GM12878 (cell line): ENCODE results near the gene GAL3ST2.

Experiments
- CREB1 ChIP-seq: IDR thresholded peaks from 2 replicates; pipeline ENCODE4 v1.6.1; 2012; ENCODE audit warnings: low read depth, mild to moderate bottlenecking, inconsistent platforms
- HDGF ChIP-seq: fragments of 450-650 bp; IDR thresholded peaks from 2 replicates; pipeline ENCODE4 v1.6.1; 2016; ENCODE audit warnings: antibody characterized with exemption
- SMC3 ChIP-seq: IDR thresholded peaks from 2 replicates; pipeline ENCODE4 v1.6.1; 2011; ENCODE audit warnings: low read length, improper control_type of control experiment, borderline replicate concordance
- TCF3 ChIP-seq: IDR thresholded peaks from 2 replicates; pipeline ENCODE4 v1.6.1; 2012; ENCODE audit warnings: low read depth, mild to moderate bottlenecking, low read length, borderline replicate concordance; ENCODE audit not compliant: insufficient read depth
- TF ChIP-seq, protein P1 (sequence below): IDR thresholded peaks from 2 replicates; pipeline ENCODE4 v1.6.1; 2012; ENCODE audit warnings: low read depth, low read length, improper control_type of control experiment
- TF ChIP-seq, protein P2 (sequence below), 3 experiments: IDR thresholded peaks in 2 of 3; conservative IDR thresholded peaks in 1 of 3; 2 replicates each; pipeline ENCODE4 v1.5.1; 2011; ENCODE audit warnings: low read depth in 3 of 3, low read length in 3 of 3, mild to moderate bottlenecking in 3 of 3, control low read depth in 2 of 3, moderate library complexity in 2 of 3, inconsistent platforms in 1 of 3, mixed read lengths in 1 of 3; ENCODE audit not compliant: control insufficient read depth in 2 of 3, insufficient read depth in 1 of 3; ENCODE audit errors: extremely low read depth in 1 of 3

DNA sequence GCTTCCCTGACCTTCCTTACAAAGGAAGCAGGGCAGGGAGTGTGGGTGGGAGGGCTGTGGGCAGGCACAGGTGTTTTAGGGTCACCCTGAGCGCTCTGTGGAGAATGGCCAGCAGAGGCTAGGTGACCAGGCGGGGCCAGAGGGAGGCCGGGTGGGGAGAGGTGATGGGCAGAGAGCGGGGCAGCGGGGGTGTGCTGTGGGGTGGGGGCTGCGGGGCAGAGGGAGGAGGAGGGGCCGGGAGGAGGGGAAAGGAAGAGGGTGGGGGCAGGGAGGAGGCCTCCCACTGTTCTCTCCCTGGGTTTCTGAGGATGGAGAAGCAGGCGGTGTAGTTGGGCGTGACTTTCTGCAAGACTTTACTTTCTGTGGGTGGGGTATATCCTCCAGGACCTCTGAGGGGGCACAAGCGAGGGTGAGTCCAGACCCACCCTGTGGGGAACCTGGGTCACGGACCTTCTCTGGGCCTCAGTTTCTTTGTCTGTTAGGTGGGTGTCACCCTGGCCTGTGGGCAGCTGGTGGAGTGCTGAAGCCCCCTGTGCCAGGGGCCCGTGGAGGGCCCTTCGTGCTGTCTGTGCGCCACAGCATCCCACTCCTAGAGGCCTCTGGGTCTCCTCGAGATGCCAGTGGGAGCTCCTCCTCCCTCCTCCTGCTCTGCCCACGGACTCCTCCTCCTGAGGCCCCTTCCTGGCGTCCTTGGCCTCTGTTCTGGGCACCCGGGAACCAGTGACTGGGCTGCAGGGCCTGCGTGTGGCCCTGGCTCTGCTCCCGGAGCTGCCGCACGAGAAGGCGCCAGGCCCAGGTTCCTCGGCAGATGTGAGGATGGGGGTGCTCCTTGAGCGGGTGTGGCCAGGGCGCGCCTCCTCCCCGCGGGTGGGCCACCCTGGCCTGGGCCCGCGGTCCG, 26.0 kb downstream of the GAL3ST2 start:
- TF ChIP-seq TCF3 (no peak), SMC3 (no peak), HDGF (no peak), CREB1 (no peak)
- TF ChIP-seq, protein P1, sequence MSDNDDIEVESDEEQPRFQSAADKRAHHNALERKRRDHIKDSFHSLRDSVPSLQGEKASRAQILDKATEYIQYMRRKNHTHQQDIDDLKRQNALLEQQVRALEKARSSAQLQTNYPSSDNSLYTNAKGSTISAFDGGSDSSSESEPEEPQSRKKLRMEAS: no peak
- TF ChIP-seq, protein P2, sequence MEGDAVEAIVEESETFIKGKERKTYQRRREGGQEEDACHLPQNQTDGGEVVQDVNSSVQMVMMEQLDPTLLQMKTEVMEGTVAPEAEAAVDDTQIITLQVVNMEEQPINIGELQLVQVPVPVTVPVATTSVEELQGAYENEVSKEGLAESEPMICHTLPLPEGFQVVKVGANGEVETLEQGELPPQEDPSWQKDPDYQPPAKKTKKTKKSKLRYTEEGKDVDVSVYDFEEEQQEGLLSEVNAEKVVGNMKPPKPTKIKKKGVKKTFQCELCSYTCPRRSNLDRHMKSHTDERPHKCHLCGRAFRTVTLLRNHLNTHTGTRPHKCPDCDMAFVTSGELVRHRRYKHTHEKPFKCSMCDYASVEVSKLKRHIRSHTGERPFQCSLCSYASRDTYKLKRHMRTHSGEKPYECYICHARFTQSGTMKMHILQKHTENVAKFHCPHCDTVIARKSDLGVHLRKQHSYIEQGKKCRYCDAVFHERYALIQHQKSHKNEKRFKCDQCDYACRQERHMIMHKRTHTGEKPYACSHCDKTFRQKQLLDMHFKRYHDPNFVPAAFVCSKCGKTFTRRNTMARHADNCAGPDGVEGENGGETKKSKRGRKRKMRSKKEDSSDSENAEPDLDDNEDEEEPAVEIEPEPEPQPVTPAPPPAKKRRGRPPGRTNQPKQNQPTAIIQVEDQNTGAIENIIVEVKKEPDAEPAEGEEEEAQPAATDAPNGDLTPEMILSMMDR (IDR thresholded peaks at IDR 0.05 in 2 of 3, conservative IDR thresholded peaks at IDR 0.05 in 1 of 3; ENCODE audit: control insufficient read depth in 2 of 3, extremely low read depth in 1 of 3, insufficient read depth in 1 of 3, low read depth in 3 of 3, low read length in 3 of 3): no peak
